GM15510 (cell line): Measurements from ENCODE around the gene PXDC1.

ENCODE experiments used
- POLR2A ChIP-seq: IDR thresholded peaks from 3 replicates; pipeline ENCODE4 v1.6.1; 2011; ENCODE audit warnings: borderline replicate concordance; ENCODE audit not compliant: insufficient read length; ENCODE audit errors: extremely low read depth

PXDC1 gene

DNA sequence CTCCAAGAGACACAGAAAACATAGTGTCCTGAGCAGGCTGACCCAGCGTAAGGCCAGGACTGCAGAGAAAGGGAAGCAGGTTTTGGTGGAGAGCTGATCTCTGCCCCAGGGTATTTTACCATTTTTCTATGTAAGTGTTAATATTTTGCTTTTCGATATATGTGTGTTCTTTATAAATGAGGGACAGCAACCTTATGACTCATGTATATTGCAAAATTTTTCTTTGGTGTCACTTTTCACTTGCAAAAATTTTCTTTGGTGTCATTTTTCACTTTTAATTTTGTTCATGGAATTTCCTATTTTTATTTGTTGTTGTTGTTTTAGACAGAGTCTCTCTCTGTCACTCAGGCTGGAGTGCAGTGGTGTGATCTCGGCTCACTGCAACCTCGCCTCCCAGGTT lies 34.6 kb upstream of the PXDC1 start:
- TF ChIP-seq POLR2A = no peak

GRCh38 chr6:3785745-3786098 lies 34.2 kb upstream of the PXDC1 start:
- no peak for TF ChIP-seq POLR2A

DNA sequence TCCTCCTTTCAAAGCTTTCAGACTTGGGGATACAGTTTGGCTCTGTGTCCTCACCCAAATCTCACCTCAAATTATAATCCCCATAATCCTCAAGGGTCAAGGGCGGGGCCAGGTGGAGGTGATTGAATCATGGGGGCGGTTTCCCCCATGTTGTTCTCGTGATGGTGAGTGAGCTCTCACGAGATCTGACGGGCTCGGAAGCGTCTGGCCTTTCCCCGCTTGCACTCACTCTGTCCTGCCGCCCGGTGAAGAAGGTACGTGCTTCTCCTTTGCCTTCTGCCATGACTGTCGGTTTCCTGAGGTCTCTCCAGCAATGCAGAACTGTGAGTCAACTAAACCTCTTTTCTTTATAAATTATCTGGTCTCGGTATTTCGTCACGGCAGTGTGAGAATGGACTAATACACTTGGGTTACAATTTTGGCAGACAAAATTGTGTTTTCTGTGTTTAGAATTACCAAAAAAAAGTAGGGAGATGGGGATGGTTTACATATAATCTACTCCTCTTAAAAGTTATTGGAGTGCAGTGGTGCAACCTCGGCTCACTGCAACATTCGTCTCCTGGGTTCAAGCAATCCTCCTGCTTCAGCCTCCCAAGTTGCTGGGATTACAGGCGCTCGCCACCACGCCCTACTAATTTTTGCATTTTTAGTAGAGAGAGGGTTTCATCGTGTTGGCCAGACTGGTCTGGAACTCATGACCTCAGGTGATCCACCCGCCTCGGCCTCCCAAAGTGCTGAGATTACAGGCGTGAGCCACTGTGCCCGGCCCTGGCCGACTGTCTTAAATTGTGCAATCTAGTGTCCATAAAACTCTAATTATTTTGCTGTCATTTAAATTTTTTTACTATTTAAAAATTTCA lies 33.6 kb upstream of the PXDC1 start:
- no peak for TF ChIP-seq POLR2A

DNA sequence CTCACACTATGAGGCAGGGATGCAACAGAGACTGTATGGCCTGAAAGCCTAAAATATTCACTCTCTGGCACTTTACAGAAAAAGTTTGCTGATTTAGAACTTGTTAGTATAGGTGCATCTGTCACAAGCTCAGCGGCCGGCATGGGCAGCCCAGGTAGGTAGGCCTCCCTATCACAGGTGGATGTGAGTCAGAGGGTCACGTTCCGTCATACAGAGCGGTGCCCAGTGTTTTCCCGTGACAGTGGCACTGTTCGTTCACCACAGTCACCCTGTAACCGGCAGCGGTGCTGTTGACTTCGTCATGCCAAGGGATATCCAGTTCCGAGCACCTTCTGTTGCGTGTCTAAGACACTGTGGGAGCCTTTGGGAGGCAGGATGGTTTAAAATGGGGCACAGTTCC lies 32.9 kb upstream of the PXDC1 start:
- TF ChIP-seq POLR2A = no peak

DNA sequence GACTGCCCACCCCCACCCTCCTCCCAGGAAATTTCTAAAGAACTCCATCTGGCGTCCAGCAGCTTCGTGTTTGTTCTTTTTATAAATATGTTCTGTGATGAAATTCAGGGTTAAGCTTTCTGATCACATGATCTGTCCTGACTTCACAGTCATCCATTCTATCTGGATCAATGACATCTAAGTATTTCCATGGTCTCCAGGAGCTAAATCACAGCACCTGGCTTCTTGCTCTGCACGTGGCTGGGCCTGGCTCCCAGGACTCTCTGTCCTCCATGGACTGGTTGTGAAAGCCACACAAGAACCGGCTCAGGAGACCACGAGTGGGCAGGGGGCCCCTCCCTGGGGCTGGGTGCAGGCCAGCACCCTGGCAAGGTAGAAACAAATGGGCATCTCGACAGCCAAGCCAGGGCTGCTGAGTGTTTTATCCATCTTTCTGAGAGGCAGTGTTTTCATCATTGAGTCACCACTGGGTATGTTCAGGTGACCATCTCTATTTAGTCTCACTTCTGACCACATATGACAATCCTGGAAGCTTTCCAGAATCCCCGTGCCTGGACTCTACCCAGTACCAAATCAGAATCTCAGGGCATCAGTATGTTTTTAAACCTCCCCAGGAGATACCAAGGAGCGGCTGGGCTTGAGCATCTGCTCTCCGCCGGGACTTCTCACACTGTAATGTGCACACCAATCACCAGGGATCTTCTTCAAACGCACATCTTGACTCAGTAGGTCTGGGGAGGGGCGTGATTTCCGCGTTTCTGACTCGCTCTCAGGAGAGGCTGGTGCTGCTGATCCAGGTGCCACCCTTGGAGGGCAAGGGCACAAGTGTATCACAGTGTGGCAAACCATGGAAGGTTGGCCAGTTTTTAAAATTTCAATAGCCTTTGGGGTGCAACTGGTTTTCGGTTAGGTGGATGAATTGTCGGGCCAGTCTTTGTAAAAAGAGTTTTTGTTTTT lies 31.6 kb upstream of the PXDC1 start:
- TF ChIP-seq POLR2A = no peak

- TF ChIP-seq POLR2A = no peak
These were observed 30.0 kb upstream of the PXDC1 start for GRCh38 chr6:3781504-3781903.

GRCh38 chr6:3779574-3779849 lies 28.0 kb upstream of the PXDC1 start:
- TF ChIP-seq POLR2A = no peak

DNA sequence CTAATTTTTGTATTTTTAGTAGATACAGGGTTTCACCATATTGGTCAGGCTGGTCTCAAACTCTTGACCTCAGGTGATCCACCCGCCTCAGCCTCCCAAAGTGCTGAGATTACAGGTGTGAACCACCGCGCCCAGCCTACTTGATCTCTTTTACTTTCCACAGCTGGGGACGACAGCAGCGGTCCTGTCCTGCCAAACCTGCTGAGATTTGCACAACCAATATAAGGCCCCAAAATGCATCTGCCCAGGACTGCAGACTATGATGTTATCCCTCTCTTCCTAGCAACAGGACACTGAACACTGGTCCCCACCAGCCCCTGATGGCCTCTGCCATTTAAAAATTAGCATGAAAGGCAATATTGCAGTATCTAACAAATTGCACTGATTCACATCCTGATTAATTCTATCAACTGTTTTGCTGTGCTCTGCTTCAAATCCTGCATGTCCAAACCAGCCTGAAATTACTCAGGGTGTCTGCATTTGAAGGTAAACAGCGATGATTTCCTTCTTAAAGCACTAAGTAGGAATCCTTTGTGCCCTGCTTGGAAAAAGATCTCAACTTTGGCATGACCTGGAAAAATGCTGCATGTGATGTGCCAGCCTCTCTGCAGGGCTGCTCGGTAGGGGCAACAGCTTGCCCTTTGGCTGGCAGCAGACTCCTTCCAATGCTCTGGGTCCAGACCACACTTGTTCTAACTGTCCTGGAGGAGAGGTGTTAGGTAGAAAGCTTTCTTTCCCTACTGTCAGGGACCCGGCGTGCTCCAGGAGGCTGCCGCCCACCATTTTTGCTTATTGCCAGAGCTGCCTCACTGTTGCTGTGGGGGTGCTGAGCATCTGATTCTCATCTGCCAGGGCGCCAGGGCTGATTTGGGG lies 27.4 kb upstream of the PXDC1 start:
- TF ChIP-seq POLR2A = no peak

DNA sequence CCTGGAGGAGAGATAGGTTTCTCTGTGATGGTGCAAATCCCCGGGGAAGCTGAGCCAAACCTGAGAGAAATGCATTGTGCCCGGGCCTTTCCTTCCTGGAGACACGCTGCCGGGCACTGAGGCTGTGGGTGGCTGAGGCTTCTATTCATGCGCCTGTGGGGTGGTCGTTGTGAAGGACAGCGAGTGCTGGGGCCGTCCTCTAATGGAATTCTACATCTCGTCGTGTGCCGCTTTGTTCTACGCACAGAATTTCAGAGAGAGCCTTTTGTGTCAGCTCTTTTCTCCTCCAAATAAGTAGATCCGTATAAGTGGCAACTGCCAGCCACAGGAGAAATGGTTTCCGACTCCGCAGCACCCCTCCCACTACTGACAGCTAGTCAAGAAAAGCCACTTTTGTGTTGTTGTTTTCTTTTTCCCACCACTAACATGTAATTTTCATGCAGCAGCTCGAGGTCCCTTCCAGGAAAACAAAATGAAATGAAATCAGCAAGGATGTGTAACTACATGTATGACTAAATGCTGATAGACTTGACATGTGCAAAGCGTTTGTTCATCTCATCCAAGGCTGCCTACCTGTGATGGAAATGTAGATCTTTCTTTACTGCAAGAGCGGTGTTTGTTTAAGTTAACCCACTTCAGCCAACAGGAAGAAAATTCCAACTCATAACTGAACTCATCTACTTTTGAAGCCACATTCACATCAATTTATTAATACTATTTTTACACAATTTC lies 26.4 kb upstream of the PXDC1 start:
- no peak for TF ChIP-seq POLR2A

- no peak for TF ChIP-seq POLR2A
These were observed 25.5 kb upstream of the PXDC1 start for GRCh38 chr6:3776881-3777507.

GRCh38 chr6:3775847-3776246 lies 24.3 kb upstream of the PXDC1 start:
- TF ChIP-seq POLR2A = no peak

- no peak for TF ChIP-seq POLR2A
These were observed 23.9 kb upstream of the PXDC1 start for GRCh38 chr6:3775386-3775785.

GRCh38 chr6:3773678-3774298 lies 22.3 kb upstream of the PXDC1 start:
- no peak for TF ChIP-seq POLR2A
